GM19372 (cell line): ENCODE measurements around the gene MXI1.

ENCODE experiments used
- ATAC-seq: cut with Tn5 transposase; IDR thresholded peaks from one replicate; pipeline ENCODE4 v1.9.1; 2021; ENCODE audit warnings: mild to moderate bottlenecking, low read depth, moderate library complexity; ENCODE audit not compliant: unreplicated experiment

MXI1 gene

DNA sequence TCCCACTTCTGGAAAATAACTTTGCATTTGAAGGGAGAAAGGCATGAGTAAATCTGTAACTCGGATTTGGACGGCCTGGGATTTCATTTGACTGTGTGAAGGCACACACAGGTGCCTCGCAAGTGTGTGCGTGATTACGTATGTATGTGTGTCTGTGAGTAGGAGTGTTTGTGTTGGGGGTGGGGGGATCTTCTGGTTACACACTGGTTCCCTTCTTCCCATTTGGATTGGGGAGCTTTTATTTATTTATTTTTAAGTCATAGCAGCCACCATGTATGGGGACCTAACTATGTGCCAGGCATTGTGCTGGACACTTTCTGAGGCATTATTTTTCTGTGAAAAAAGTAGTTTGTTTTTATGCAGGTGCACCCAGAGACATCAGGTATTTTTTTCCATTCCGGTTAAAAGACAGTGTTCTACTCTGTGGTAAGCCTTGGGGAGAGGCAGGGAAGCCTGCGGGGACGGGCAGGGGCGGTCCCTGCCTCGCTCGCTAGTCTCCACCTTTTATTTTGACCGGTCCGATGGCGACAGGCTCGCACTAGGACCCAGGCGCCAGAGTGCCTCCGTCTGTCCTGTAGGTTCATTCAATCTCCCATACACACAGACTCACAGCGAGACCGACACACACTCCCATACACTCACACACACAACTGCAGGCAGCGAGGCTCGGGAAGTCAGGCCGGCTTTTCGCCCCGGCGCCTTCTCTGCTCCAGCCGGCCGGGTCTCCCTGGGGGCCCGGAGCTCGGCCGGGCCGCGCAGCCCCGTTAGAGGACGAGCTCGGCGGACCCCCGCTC is at the start of gene MXI1:
TSS of gene MXI1 (plus strand) at position 595 of the 794 bp plus-strand sequence. CDS start 204 bp downstream, outside the sequence.
- ATAC-seq = peak; percentile 53

DNA sequence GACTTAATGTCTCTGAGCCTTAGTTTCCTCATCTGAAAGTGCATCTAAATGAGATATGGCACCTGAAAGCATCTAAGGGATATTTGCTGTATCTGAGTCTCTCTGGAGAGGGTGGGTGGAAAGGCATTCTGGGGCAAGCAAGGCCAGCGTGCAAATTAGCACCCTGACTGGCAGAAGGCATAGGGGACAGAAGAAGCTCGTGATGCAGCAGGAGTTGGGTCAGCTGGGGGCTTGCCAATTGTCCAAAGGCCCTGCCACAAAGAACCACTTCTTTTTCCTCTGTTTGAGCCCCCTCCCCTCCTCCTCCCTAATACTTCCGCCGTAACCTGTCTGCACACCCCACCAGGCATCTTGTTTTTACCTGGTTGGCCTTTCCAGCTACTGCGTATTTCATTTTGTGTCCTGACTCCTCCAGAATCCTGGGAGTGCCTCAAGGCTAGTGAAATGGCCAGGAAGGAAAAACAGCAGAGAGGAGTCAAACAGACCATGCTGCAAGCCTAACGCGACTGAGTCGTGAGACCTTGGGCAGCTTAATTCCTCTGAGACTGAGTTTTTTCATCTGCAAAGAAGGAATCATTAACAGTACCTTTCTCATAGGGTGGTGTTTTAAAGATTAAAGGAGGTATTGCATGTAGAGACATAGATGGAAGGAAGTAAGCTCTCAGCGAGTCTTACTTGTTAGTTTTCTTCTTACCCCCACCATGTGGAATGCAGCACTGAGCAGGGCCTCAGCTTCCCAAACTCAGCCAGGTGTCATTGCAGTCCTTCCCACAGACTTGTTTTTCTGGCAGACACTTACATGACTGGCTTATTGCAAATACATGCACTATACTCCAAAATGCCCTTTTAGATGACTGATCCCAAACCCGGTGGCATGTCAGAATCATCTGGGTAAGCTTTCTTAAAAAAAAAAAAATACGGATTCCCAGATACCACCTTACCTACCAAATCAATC is 49.1 kb upstream of the MXI1 start:
- ATAC-seq = no peak

DNA sequence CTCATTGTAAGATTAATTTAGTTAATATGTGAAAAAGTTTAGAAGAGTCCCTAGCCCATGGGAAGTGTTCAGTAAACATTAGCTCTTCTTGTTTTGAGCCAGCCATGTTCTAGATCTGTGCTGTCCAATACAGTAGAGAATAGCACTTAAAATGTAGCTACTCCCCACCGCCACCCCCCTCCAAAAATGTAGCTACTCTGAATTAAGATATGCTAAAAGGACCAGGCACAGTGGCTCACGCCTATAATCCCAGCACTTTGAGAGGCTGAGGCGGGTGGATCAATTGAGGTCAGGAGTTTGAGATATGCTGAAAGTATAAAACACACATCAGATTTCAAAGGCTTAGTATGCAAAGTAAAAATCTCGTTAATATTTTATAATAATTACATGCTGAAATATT is 47.3 kb upstream of the MXI1 start:
- no peak for ATAC-seq

DNA sequence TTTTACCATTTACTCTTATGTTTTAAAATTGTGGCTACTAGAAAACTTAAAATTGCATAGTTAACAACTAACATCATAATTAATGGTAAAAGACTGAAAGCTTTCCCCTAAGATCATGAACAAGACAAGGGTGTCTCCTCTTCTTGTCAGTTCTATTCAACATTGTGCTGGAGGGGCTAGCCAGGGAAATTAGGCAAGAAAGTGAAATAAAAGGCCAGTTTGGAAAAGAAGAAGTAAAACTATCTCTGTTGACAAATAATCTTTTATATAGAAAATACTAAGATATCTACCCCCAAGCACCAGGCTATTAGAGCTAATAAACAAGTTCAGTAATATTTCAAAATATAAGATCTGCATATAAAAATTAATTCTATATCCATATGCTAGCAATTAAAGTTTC is 46.9 kb upstream of the MXI1 start:
- no peak for ATAC-seq

DNA sequence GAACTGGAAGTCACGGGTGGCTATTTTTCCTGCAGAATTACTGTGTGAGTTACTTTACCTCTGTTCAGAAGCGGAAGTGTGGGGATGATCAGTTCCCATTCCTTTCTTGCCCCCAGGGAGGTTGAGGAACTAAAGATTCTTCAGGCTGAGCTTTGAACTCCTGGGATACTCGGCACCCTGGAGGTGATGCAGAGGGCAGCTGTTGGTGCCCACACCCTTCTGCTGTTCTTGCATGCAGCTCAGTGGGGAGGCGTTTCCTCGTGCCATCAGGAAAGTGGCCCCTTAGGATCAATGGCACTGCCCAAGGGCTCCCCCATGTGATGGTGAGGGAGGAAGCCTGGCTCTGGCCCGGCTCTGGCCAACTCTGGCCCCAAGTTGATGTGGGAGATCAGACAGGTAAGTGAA is 44.7 kb upstream of the MXI1 start:
- no peak for ATAC-seq

DNA sequence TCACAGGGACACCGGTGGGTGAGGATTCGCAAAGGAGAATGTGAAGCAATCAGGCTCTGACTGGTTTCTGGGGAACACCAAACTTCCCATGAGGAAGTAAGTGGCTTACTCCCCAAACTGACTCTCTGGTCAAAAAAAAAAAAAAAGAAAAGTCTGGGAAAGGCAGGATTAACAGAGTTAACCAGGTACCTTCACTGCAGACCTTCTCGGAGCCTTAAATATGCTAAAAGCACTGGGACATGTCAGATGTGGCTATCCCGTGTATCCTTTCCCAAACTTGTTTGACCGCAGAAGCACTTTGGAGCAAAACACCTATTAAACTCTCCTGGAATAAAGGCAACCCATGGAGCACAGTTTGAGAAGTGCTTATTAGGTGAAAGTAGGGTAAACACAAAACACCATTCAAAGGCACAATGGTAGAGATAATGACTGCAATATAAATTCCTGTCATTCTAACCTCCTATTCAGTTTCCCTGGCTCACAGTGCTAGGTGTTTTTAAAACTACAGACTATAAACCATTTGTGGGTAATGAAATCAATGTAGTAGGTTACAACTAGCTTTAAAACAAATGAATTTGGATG is 44.1 kb upstream of the MXI1 start:
- ATAC-seq = no peak

DNA sequence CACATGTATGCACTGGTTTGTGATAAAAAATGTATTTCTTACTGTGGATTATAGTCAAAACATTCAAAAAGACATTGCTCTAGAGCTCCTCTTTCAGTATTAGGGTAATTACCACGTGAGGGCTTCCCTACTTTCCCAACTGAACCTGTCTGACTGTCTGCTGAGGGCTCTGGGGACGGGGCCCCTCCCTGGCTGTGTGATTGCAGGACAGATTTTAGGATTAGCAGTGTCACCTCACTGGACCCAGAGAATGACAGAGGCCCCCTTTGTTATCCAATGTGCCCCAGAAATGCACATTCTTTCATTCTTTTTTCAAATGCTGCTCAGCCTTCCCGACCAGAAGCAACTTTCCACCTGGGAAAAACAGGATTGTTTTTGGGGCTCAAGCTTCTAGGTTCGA is 43.6 kb upstream of the MXI1 start:
- no peak for ATAC-seq

DNA sequence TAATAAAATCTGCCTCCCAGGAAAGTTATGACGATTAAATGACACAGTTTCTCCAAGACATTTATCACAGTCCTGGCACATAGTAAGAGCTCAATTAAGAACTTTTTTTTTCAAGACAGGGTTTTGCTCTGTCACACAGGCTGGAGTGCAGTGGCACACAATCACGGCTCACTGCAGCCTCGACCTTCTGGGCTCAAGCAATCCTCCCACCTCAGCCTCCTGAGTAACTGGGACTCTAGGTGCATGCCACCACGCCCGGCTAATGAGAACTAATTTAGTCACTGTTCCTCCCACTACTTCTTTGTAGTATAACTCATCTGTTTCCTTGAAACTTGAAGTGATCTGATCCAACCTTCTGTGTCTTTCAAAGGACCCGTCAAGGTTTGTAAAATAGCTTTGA is 42.2 kb upstream of the MXI1 start:
- no peak for ATAC-seq

DNA sequence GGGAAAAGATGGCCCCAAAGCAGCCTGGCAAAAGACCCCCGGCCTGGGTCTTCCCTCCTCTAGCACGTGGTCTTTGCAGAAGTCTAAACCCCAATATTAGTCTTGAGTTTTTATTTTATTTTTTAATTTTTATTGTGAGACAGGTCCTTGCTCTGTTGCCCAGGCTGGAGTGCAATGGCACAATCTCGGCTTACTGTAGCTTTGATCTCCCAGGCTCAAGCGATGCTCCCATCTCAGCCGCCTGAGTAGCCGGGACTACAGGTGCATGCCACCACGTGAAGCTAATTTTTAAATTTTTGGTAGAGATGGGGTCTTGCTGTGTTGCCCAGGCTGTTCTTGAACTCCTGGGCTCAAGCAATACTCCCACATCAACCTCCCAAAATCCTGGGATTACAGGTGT is 40.3 kb upstream of the MXI1 start:
- ATAC-seq = no peak

DNA sequence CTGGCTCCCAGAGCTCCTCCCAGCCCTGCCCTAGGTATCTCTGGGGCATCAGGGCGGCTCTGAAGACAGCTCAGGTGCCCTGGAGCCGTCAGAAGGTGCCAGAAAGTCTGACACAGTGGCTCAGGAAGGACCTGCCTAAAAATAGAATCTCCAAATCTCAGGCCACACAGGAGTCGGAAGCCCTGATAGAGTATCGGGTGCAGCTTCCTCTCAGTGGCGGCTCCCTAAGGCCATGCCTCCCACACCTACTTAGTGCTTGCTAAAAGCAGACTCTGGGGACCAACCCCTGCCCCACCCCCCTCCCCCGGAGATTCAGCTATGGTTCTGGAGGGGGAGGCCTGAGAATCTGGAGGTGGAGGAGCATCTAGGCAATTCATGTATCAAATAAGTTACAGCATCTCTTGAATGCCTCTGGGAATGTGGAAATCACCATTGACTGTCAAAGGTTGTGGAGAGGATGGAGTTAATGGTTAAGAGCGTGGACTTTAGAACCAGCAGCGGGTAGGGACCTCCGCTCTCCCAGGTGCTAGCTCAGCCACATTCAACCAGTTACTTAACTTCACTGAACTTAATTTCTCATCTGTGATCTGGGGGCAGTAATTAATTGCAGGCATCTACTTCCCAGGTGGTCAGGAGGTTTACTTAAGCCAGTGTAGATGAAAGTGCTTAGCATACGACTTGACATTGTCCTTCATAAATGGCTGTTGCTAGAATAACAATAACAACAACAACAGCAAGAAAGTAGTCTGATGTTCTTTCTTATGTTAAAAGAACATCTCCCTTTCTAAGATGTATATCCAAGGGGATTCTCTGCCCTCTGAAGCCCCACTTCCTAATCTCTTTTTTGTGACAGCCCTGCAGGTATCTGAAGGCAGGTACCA is 38.6 kb upstream of the MXI1 start:
- no peak for ATAC-seq

DNA sequence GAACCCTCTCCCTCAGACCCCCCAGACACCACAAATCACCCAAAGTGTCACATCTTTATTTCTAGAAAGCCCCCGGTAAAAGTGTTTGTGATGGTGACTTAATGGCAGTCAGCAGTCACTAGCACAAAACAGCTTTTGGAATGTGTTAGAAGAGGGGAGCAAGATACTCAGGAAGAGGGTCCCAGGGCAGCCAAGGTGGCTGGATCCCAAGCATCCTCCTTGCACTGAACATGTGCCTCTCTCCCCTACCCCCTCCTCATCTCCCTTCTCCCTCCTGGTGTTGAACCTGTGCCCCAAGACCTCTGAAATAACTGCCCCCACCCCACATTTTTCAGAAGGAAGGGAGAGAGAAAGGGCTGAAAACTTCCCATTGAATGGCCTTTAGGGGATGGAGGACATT is 37.8 kb upstream of the MXI1 start:
- no peak for ATAC-seq

DNA sequence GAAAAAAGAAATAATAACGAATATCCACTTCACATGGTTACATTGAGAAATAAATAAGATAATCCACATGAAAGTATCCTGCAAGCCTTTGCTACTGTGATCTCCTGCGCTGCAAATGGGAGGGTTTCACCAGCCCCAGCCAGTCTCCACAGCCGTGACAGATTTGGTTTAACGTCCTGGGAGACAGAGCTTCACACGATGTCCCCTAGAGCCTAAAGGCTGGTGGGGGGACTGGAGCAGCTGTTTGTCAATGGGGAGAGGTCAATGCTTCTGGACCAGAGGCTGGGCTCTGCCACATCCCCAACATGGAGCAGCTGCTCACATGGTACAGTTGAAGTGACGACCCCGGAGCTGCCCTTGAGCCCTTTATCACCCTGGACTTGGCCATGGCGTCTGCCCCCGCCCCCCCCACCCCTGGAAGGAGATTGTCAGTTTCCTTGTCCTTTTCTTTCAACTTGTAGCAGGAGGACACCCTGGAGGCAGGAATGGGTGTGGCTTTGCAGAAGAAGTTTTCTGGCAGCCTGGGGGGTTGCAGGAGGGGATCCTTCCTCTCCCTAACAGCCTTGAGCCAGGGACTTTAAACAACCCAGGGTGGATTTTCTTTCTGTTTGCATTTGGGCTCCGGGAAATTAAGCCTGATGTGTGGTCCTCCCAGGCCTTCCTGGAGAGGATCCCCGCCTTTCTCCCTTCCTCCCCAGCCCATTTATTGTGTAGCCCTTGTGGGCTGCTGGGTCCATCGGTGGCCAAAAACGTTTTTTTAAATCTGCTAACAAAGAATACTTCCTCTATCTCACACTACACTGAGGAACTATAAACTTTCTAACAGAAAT is 37.0 kb upstream of the MXI1 start:
- ATAC-seq = no peak

DNA sequence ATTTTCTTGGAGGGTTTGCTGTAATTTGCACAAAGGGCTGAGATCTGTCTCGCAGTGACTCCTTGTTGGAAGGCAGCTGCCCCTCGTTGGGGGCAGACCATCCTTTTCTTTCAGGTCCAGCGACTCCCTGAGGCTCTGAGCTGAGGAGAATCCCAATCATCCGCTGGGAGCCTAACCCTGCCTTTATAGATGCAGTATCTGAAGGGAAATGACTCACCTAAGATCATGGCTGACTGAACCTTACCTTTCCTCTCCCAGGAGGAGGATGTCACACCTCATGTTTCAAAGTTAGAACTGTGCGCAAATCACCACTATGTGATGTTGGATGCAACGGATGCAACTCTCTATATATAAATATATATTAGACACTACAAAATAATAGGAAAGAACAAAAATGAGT is 36.4 kb upstream of the MXI1 start:
- ATAC-seq = no peak

DNA sequence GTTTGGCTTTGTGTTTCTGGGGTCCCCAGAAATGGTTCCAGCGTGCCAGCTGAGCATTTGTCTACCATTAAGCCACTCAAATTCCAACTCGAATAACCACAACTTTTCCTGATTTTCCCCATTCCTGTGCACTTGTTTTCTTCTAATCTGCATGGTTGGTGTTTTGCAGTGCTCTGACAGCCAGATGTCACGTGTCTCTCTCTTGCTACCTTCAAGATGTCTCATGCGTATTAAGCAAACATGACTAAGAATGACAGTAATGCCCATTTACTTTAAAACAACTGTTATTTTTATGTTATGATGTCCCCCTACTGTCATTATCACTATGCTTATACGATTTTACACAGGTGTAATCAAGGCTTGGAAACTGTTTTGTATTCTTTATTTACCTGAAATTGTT is 35.2 kb upstream of the MXI1 start:
- no peak for ATAC-seq

DNA sequence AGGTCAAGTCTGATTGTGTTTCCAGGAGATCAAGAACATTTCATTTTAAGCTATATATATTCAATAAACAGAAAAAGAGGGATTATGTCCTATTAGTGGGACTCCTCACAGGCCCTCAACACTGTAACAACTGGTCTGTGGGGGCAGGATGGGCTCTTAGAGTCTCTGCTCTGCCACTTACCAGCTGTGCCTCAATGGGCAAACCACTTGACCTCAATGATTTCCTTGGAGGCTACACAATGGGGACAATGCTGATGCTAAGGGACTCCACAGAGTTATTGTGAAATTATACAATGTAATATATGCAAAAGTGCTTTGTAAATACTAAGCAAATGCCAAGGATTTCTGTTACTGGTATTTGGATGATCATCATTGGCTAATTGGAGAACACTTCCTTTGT is 33.2 kb upstream of the MXI1 start:
- ATAC-seq = no peak

DNA sequence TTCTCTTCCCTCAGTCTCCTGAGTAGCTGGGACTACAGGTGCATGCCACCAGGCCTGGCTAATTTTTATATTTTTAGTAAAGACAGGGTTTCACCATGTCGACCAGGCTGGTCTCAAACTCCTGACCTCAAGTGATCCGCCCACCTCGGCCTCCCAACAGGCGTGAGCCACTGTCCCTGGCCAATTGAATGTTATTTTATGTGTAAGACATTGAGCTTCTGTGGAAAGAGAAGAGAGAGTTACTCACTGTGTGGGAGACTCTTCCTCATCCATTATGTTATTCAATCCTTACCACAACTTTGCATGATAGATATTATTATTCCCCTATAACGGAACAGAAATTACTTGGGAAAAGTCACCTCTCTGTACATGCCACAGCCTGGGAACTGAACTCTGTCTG is 32.6 kb upstream of the MXI1 start:
- ATAC-seq = no peak

DNA sequence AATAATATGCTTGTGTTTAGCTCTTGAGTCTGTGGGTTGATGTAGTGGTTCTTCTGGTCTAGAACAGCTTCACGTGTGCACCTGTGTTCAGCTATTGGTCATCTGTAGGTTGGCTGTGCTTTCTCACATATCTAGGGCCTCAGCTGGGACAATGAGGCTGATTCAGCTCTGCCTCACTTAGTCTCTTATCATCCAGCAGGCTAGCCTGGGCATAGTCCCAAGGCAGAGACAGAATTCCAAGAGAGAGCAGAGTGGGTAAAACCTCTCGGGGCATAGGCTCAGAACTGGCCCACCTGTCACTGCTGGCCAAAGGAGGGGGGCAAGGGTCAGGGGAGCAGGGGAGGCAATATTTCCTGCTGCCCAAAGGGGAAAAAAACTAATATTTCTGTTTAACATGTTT is 32.0 kb upstream of the MXI1 start:
- ATAC-seq = no peak

DNA sequence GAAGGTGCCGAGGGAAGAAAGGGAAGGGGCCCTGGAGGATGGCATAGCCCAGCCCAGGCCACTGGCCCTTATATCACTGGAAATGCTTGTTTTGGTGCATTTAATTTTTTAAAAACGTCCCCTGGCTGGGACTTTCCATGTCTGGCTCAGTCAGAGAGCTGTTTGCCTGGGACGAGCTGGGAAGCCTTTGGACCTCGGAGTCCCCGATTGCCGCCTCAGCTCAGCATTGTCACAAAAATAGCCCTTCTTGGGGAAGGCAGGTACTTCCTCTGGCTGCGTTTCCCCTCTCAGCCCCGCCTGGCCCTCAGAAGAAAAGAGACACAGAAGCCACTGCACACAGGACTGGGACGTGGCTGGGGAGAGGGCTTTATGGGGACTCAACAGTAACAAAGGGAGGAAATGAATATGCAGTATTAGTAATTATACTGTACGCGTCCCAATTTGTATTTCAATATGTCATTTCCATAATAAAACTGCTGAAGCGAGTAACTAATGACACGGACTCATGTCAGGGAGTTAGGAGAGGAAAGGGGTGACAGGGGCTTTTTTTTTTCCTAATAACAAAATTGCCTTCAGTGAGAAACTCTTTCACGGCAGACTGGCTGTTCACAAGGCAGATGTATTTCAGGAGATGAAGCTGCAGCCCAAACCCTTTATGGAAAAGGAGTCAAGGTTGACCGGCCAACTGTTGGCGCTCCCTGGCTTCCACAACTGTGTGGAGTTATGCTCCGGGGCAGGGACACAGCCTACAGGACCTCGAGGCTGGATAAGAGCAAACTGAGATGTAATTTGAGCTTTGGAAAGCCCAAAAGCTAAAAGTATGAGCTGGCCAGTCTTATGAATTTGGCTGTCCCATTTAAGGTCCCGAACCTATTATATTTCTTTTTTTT is 31.0 kb upstream of the MXI1 start:
- no peak for ATAC-seq

DNA sequence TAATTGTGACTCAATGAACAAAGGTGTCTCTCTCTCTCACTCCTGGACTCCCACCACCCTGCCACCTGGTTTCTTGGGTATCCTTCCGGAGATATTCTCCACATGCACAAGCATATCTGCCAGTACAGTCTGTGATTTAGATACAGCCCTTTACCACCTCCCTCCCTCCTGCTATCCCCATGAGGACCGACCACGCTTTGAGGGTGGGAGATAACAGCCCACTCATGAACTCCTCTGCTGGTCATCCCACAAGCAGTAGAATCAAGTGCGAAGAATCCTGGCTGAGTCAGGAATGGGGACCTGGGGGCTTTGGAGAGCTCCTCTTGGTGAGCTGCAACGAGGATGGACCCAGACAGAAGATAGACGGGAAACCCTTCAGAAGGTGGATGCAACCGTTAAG is 28.2 kb upstream of the MXI1 start:
- no peak for ATAC-seq
